ENCODE data around the gene CELF2. TPM values are rescaled to one million over a fixed set of nuclear protein-coding genes. Genes with fewer than 3 reads are reported as not detected.

Gene CELF2
- total RNA-seq, 1 experiment from 2014 or later, result 0.27 TPM

DNA sequence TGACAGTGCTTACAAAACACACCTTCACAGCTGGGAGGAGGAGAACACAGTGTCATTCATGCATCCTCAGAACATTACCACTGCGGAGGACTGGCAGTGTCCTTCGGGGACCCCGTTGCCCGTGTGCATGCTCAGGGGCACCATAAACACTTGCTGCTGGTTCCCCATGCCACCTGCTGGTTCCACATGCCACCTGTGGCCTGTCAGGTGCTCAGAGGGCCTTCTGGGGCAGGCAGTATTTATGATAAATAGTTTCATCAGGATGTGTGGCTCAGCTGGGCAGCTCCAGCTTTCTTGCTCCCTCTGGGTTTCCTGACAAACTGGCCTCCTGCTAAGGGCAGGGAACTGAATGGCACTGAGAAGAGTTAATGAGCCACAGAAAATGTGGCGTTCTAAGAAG lies 32.1 kb downstream of the CELF2 start:
- Histone ChIP-seq H3K4me3 (ENCODE audit: low read depth, low read length) (no peak overlapping the region), H3K4me1 (no peaks in the 10 kb centered on the region), H3K9me3 (no peaks in the 10 kb centered on the region), H3K27me3 (replicated peaks; ENCODE audit: control insufficient read depth, insufficient read depth, low read length) (no peaks in the 10 kb centered on the region), H3K36me3 (ENCODE audit: control insufficient read depth, insufficient read depth, low read length) (no peaks in the 10 kb centered on the region)
- TF ChIP-seq CTCF (IDR thresholded peaks at IDR 0.05; ENCODE audit: insufficient read depth in 1 of 2, low read depth in 1 of 2, low read length in 1 of 2, severe bottlenecking in 1 of 2, unreplicated experiment in 1 of 2), result no peak
- Mint-ChIP-seq H3K27ac (ENCODE audit: unreplicated experiment) (no peak overlapping the region), H3K4me3 (ENCODE audit: unreplicated experiment) (no peak overlapping the region), H3K4me1 (ENCODE audit: low read depth, unreplicated experiment) (no peaks in the 10 kb centered on the region), H3K9me3 (ENCODE audit: unreplicated experiment) (no peaks in the 10 kb centered on the region), H3K27me3 (ENCODE audit: insufficient read depth, unreplicated experiment) (peaks cover 32% of the 10 kb centered on the region), H3K36me3 (ENCODE audit: insufficient read depth, unreplicated experiment) (no peaks in the 10 kb centered on the region)
- BruUV-seq (replicated peaks), result no TSS peak
- no peak for DNase-seq
- intact Hi-C loops (cut with micrococcal nuclease; ENCODE audit: unreplicated experiment), result no loop called here
- ChIA-PET POLR2A (no interaction called here), CTCF (no interaction called here)

- Histone ChIP-seq H3K9me3 (no peaks in the 10 kb centered on the region), H3K4me3 (ENCODE audit: low read depth, low read length) (no peak overlapping the region), H3K27me3 (replicated peaks; ENCODE audit: control insufficient read depth, insufficient read depth, low read length) (no peaks in the 10 kb centered on the region), H3K36me3 (ENCODE audit: control insufficient read depth, insufficient read depth, low read length) (no peaks in the 10 kb centered on the region), H3K4me1 (no peaks in the 10 kb centered on the region)
- no peak overlapping the region for H3K4me3 Mint-ChIP-seq (ENCODE audit: unreplicated experiment)
- H3K4me1 Mint-ChIP-seq (ENCODE audit: low read depth, unreplicated experiment), result no peaks in the 10 kb centered on the region
- no peak for TF ChIP-seq CTCF (IDR thresholded peaks at IDR 0.05; ENCODE audit: insufficient read depth in 1 of 2, low read depth in 1 of 2, low read length in 1 of 2, severe bottlenecking in 1 of 2, unreplicated experiment in 1 of 2)
- intact Hi-C loops (cut with micrococcal nuclease; ENCODE audit: unreplicated experiment), result no loop called here
- no peak overlapping the region for H3K27ac Mint-ChIP-seq (ENCODE audit: unreplicated experiment)
- no peaks in the 10 kb centered on the region for H3K9me3 Mint-ChIP-seq (ENCODE audit: unreplicated experiment)
- DNase-seq, result no peak
- CTCF ChIA-PET, result no interaction called here
- POLR2A ChIA-PET, result no interaction called here
- no TSS peak for BruUV-seq (replicated peaks)
- peaks cover 32% of the 10 kb centered on the region for H3K27me3 Mint-ChIP-seq (ENCODE audit: insufficient read depth, unreplicated experiment)
- H3K36me3 Mint-ChIP-seq (ENCODE audit: insufficient read depth, unreplicated experiment), result no peaks in the 10 kb centered on the region
Observed at GRCh38 chr10:11050301-11051287, 32.9 kb downstream of the CELF2 start.

GRCh38 chr10:11057018-11057417 lies 39.3 kb downstream of the CELF2 start:
- CTCF ChIA-PET, result no interaction called here

More at GRCh38 chr10:11057018-11057417, 39.3 kb downstream of the CELF2 start:
- Mint-ChIP-seq H3K27me3 (ENCODE audit: insufficient read depth, unreplicated experiment) (peaks cover 8% of the 10 kb centered on the region), H3K4me3 (ENCODE audit: unreplicated experiment) (no peak overlapping the region), H3K9me3 (ENCODE audit: unreplicated experiment) (no peaks in the 10 kb centered on the region), H3K27ac (ENCODE audit: unreplicated experiment) (no peak overlapping the region), H3K4me1 (ENCODE audit: low read depth, unreplicated experiment) (no peaks in the 10 kb centered on the region), H3K36me3 (ENCODE audit: insufficient read depth, unreplicated experiment) (no peaks in the 10 kb centered on the region)
- POLR2A ChIA-PET, result no interaction called here
- Histone ChIP-seq H3K36me3 (ENCODE audit: control insufficient read depth, insufficient read depth, low read length) (no peaks in the 10 kb centered on the region), H3K9me3 (no peaks in the 10 kb centered on the region), H3K4me1 (no peaks in the 10 kb centered on the region), H3K4me3 (ENCODE audit: low read depth, low read length) (no peak overlapping the region), H3K27me3 (replicated peaks; ENCODE audit: control insufficient read depth, insufficient read depth, low read length) (peaks cover 1% of the 10 kb centered on the region; the same call in 1 of the 2 replicates)
- intact Hi-C loops (cut with micrococcal nuclease; ENCODE audit: unreplicated experiment), result no loop called here
- BruUV-seq (replicated peaks), result no TSS peak
- TF ChIP-seq CTCF (IDR thresholded peaks at IDR 0.05; ENCODE audit: insufficient read depth in 1 of 2, low read depth in 1 of 2, low read length in 1 of 2, severe bottlenecking in 1 of 2, unreplicated experiment in 1 of 2), result no peak
- DNase-seq, result no peak
